Measurements from ENCODE around the gene OR10K1. TPM values are rescaled to one million over a fixed set of nuclear protein-coding genes. Genes with fewer than 3 reads are reported as not detected.

The OR10K1 gene
- total RNA-seq, 1 experiment from 2014 or later = not detected

GRCh38 chr1:158509471-158510156, 48.0 kb downstream of the OR10K1 start:
- no TSS peak for BruUV-seq (replicated peaks)
- H3K4me3 ChIP-seq (ENCODE audit: low read depth in 2 of 2, low read length in 2 of 2) = no peak overlapping the region
- intact Hi-C loops (cut with micrococcal nuclease; ENCODE audit: unreplicated experiment) = no loop called here
- H3K9me3 ChIP-seq (ENCODE audit: control insufficient read depth, insufficient read depth, low read depth, low read length) = no peaks in the 10 kb centered on the region
- in situ Hi-C loops (cut with HindIII; ENCODE audit: low pct_unique_long_range_greater_than_20kb, low sequenced_read_pairs) = no loop called here
- DNase-seq (ENCODE audit: low read depth, low spot score) (no peak), ATAC-seq (no peak)
- no peaks in the 10 kb centered on the region for H3K36me3 ChIP-seq (ENCODE audit: control insufficient read depth, insufficient read depth, low read length)
- POLR2A ChIA-PET = no interaction called here
- no peaks in the 10 kb centered on the region for H3K27me3 ChIP-seq (ENCODE audit: control insufficient read depth, insufficient read depth, low read length)
- TF ChIP-seq POLR2AphosphoS5 (IDR thresholded peaks at IDR 0.05; ENCODE audit: low read depth, low read length) (no peak), TCF7L2 (IDR thresholded peaks at IDR 0.05; ENCODE audit: low read depth, low read length) (no peak), SIN3A (IDR thresholded peaks at IDR 0.05; ENCODE audit: borderline replicate concordance, insufficient read depth, low read depth, low read length) (no peak), CTCF (IDR thresholded peaks at IDR 0.05) (no peak), REST (IDR thresholded peaks at IDR 0.05; ENCODE audit: insufficient read depth in 1 of 2, low read depth in 2 of 2, low read length in 1 of 2) (no peak)
- H3K27ac ChIP-seq (ENCODE audit: low read length) = no peak overlapping the region
- CTCF ChIA-PET = no interaction called here
- no peaks in the 10 kb centered on the region for H3K4me1 ChIP-seq (ENCODE audit: control insufficient read depth, insufficient read depth, low read length)

- no peak for TF ChIP-seq CTCF (IDR thresholded peaks at IDR 0.05)
- no peak for TF ChIP-seq SIN3A (IDR thresholded peaks at IDR 0.05; ENCODE audit: borderline replicate concordance, insufficient read depth, low read depth, low read length)
- no peak for DNase-seq (ENCODE audit: low read depth, low spot score)
- no peak for ATAC-seq
- POLR2A ChIA-PET = no interaction called here
- no peaks in the 10 kb centered on the region for H3K4me1 ChIP-seq (ENCODE audit: control insufficient read depth, insufficient read depth, low read length)
- BruUV-seq (replicated peaks) = no TSS peak
- in situ Hi-C loops (cut with HindIII; ENCODE audit: low pct_unique_long_range_greater_than_20kb, low sequenced_read_pairs) (no loop called here), intact Hi-C loops (cut with micrococcal nuclease; ENCODE audit: unreplicated experiment) (no loop called here)
- H3K27ac ChIP-seq (ENCODE audit: low read length) = no peak overlapping the region
- H3K27me3 ChIP-seq (ENCODE audit: control insufficient read depth, insufficient read depth, low read length) = no peaks in the 10 kb centered on the region
- CTCF ChIA-PET = no interaction called here
- no peaks in the 10 kb centered on the region for H3K9me3 ChIP-seq (ENCODE audit: control insufficient read depth, insufficient read depth, low read depth, low read length)
- no peak overlapping the region for H3K4me3 ChIP-seq (ENCODE audit: low read depth in 2 of 2, low read length in 2 of 2)
- H3K36me3 ChIP-seq (ENCODE audit: control insufficient read depth, insufficient read depth, low read length) = no peaks in the 10 kb centered on the region
These were observed 55.3 kb downstream of the OR10K1 start for GRCh38 chr1:158516966-158517365.

Other genes with a start within 250 kb of the OR10K1 start
- gene CD1A, start 207.4 kb upstream of the OR10K1 start, total RNA-seq (2021; ENCODE audit: unreplicated experiment) = not detected
- gene CD1C, start 171.9 kb upstream of the OR10K1 start, total RNA-seq (2021; ENCODE audit: unreplicated experiment) = not detected
- gene CD1B, start 130.3 kb upstream of the OR10K1 start, total RNA-seq (2021; ENCODE audit: unreplicated experiment) = not detected
- gene CD1E, start 107.9 kb upstream of the OR10K1 start, total RNA-seq (2021; ENCODE audit: unreplicated experiment) = not detected
- gene OR10T2, start 62.4 kb upstream of the OR10K1 start, total RNA-seq (2021; ENCODE audit: unreplicated experiment) = not detected
- not detected for gene OR10K2, start 35.6 kb upstream of the OR10K1 start, total RNA-seq (2021; ENCODE audit: unreplicated experiment)
- gene OR10R2, start 10.4 kb downstream of the OR10K1 start, total RNA-seq (2021; ENCODE audit: unreplicated experiment) = not detected
- gene OR6Y1, start 92.6 kb downstream of the OR10K1 start, total RNA-seq (2021; ENCODE audit: unreplicated experiment) = not detected
- not detected for gene OR6P1, start 108.7 kb downstream of the OR10K1 start, total RNA-seq (2021; ENCODE audit: unreplicated experiment)
- not detected for gene OR10X1, start 118.1 kb downstream of the OR10K1 start, total RNA-seq (2021; ENCODE audit: unreplicated experiment)
- gene OR10Z1, start 143.4 kb downstream of the OR10K1 start, total RNA-seq (2021; ENCODE audit: unreplicated experiment) = not detected
- gene SPTA1, start 224.9 kb downstream of the OR10K1 start, total RNA-seq (2021; ENCODE audit: unreplicated experiment) = not detected
- not detected for gene OR6K2, start 238.8 kb downstream of the OR10K1 start, total RNA-seq (2021; ENCODE audit: unreplicated experiment)